Stimulated activated CD4-positive, alpha-beta T cell treated with anti-CD3 and anti-CD28 coated beads, Interleukin-2, amount 100 ng/mL, for 48 hours (primary cell): Measurements from ENCODE around the gene INF2.
A peak's percentile ranks its signal among the peaks of the same experiment; 100 is the strongest.
"Not testable (repeated sequence)": the region's sequence is repeated elsewhere in the genome, so short reads cannot be mapped to it uniquely, and the experiment has no call there.

Source experiments
- DNase-seq, 2 donors: peaks; one replicate each; pipeline ENCODE4 v3.0.0-alpha.2; 2020

The INF2 gene

GRCh38 chr14:104657563-104658324 is 31.7 kb upstream of the INF2 start:
- DNase-seq = no peak

DNA sequence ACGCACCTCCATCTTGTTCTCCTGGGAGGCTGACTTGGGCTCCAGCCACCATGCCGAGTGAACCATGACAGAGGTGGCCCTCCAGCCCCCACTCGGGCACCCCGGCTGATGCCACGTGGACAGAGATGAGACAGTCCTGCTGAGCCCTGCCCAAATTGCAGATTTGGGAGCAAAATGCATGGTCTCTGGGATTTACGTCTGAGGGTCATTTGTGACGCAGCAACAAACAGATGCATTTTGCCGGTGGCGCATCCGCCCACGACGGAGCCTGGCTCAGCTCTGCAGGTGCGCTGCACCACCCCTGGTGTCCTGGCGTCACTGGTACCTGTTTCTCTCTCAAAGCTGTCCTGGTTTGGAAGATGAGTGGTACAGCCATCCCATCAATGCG is 31.1 kb upstream of the INF2 start:
- DNase-seq = no peak

- no peak for DNase-seq
Measured at GRCh38 chr14:104659146-104659545, 30.3 kb upstream of the INF2 start.

- no peak for DNase-seq
Measured at GRCh38 chr14:104659764-104660523, 29.5 kb upstream of the INF2 start.

DNA sequence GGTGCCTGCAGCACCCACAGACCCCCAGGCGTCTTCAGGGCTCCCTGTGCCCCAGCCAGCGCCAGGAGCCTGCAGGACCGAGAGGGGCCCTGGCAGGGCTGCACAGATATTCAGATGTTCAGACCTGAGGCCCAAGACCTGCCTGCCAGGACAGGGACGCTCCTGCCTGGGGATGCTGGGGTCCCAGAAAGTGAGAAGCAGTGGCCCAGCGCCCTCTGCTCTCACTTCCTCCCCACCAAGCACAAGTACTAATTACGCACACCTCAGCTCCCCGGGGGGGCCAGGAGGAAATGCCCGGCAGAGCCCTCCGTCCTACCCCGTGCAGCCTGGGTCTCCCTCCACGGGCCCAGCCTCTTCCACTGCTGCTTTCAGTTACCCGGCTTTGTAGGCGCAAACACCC is 28.8 kb upstream of the INF2 start:
- DNase-seq = no peak

GRCh38 chr14:104661086-104661485 is 28.3 kb upstream of the INF2 start:
- no peak for DNase-seq

DNA sequence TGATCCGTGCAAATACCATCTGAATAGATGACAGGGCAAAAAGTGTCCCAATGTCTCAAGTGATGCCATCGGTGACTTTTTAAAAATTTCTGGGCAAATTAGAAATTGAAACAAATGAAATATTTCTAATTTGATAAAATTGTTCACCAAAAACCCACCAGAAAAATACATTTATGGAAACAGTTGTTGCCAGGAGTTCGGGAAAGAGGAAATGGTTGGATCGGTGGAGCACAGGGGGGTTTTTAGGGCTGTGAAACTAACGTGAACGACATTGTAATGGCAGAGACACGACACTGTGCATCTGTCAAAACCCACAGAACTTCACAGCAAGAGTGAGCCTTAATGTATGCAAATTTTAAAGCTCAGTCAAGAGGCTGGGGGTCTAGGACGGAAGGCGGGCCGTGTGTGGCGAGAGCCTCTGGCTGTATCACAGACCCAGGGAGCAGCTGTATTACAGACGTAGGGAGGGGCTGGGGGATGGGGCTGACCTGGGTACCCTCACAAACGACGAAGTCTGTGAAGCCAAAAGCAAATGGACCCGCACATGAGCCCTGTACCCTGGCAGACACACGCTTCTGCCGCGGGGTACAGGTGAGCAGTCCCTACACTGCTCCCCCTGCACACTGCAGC is 27.8 kb upstream of the INF2 start:
- not testable (repeated sequence) for DNase-seq

- DNase-seq = not testable (repeated sequence)
Measured at GRCh38 chr14:104662472-104662871, 26.9 kb upstream of the INF2 start.

GRCh38 chr14:104664107-104664506 is 25.3 kb upstream of the INF2 start:
- DNase-seq = no peak

- no peak for DNase-seq
Measured at GRCh38 chr14:104664588-104664987, 24.8 kb upstream of the INF2 start.

- DNase-seq = no peak
Measured at GRCh38 chr14:104665114-104665656, 24.2 kb upstream of the INF2 start.

- peak; percentile 22 to 30 for DNase-seq
Measured at GRCh38 chr14:104665657-104666522, 23.5 kb upstream of the INF2 start.

GRCh38 chr14:104666523-104666895 is 22.9 kb upstream of the INF2 start:
- not testable (repeated sequence) for DNase-seq

GRCh38 chr14:104666981-104667380 is 22.4 kb upstream of the INF2 start:
- no peak for DNase-seq

DNA sequence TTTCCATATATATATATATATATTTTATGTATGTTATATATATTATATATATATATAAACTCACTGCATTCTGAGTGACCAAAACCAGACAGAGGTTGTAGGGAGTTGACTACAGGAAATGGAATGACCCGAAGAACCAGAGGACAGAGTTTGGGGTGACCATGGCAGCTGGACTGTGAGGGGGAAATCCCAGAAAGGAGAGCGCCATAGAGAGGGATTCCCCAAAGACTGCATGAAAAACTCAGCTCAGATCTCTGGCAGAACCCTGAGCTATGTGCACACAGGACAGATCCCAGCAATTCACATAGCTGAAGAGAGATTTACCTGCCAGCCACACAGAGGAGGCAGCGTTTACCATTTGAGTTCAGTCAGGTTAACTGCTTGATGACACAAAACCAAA is 19.7 kb upstream of the INF2 start:
- DNase-seq = no peak

GRCh38 chr14:104671330-104671977 is 18.0 kb upstream of the INF2 start:
- DNase-seq = not testable (repeated sequence)

DNA sequence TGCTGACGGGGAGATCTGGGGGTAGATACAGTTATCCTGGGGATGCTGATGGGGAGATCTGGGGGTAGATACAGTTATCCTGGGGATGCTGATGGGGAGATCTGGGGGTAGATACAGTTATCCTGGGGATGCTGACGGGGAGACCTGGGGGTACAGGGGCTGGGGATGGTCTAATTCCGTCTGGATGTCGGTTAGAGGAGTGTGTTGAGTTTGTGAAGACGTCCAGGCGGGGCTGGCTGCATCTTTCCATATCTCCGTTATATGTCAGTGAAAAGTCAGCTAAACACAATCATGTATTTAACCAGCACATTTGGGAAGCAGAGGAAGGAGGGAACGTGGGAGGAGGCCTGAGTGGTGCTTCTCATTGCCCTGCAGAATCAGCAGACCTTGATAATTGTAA is 17.3 kb upstream of the INF2 start:
- not testable (repeated sequence) for DNase-seq

DNA sequence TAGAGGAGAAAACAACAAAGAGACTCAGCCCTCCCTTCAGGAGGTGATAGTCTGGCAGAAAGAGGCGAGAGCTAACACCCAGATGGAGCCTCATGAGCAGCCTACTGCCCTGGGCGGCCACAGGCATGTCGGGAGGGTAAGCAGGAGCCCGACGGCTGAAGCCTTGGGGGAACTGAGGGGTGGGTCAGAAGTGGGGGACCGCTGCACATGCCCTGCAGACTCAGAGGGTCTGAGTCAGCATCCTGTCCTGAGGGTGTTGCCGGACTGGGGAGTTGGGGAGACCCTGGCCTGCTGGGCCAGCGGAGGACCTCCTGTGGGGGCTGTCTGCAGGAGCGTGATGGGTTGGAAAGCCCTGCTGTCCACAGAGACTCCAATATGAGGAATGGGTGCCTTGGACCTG is 15.9 kb upstream of the INF2 start:
- no peak for DNase-seq

DNA sequence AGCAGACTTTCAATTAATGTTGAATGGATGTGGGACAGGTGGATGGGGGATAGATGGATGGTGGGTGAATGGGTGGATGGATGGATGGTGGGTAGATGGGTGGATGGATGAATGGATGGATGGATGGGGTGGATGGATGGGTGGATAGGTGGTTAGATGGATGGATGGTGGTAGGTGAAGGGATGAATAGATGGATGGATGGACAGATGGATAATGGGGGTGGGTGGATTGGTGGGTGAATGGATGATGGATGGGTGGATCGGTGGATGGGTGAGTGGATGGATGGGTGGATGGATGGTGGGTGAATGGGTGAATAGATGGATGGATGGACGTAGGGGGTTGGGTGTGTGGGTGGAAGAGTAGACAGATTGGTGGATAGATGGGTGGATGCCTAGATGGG is 14.0 kb upstream of the INF2 start:
- DNase-seq = no peak

DNA sequence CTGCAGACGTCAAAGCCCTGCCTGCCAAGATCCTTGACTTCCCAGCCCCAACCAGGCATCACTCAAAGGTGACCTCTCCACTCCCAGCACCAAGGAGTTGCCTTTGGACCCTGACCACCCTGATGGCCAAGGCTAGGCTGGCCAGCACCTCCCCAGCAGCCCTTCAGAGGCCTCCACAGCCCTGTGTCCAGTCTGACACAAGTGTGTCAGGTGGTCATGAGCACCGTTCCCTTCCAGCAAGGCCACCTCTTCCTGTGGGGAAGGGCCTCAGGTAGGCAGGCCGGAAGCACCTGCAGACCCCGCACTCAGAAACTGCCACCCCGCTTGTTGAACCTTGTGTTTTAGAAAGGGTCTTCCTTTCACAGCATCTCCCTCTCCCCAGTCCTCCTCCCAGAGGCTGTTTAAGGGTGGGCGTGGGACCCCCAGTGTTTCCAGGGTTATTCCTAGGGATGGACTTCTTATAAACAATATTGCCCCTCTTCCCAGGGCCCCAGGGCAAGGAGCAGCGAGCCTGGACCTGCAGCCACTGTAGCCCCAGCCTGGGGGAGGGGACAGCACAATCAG is 13.2 kb upstream of the INF2 start:
- no peak for DNase-seq

DNA sequence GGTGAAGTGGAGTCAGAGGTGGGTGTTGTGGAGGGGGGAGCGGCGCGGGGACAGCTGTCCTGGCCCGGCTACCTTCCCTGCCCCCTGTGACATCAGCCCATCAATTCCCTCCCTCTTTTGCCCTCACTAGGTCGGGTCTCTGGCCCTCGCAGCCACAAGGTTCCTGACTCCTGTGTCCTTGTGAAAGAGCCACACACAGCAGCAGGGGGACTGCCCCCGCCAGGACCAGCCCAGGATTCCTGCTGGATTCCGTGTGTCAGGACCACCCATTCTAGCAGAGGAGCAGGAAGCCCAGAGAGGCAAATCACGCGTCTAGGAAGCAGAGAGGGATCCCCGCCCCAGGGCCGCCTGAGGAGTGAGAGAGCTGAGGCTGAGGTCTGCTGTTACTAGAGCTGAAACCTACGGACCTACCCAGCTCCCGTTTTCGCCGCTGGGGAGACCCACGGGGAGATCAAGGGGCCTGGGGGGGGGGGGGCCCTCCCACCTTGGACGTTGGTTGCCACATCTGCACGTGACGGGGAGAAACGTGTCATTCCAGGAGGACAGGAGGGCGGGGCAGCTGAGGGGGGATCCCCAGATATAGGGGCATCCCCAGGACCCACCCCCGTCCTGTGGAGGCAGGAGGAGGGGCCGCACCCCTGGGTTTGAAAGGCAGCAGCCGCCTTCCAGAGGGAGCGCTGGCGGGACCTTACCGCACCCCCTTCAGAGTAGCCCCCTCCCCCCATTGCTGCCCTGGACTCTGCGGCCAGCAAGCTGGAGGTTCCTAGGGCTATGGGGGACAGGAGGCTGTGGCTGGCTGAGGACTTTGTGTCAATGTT is 12.5 kb upstream of the INF2 start:
- DNase-seq = peak; percentile 30
